K562 (cell line): ENCODE results near the gene PRIM1. TPM values are rescaled to one million over a fixed set of nuclear protein-coding genes. Genes with fewer than 3 reads are reported as not detected.
A peak's percentile ranks its signal among the peaks of the same experiment; 100 is the strongest.

Source experiments
- YY1 ChIP-seq, 3 experiments: IDR thresholded peaks; 2 replicates each; pipeline ENCODE4 v1.6.1; 2011; ENCODE audit warnings: low read length in 2 of 3, mild to moderate bottlenecking in 2 of 3, moderate library complexity in 2 of 3, borderline replicate concordance in 1 of 3, control low read depth in 1 of 3, low read depth in 1 of 3; ENCODE audit not compliant: insufficient read depth in 3 of 3, insufficient replicate concordance in 2 of 3, control insufficient read depth in 1 of 3, insufficient read length in 1 of 3; ENCODE audit errors: extremely low read depth in 1 of 3
- polyA plus RNA-seq, 8 experiments: library from polyadenylated mRNA; depleted of rRNA in 4 of 8; stranded (reverse) in 5 of 8; unstranded in 3 of 8; fragments of >200 nt; fragmentation: Nextera tagmentation in 2 of 8; fragmentation: Illumina TruSeq in 1 of 8; extraction: Ambion mirVana in 2 of 8; extraction: Trizol in 1 of 8; gene quantifications; 2 replicates each; pipeline versions ENCODE4 v1.2.1 to v1.2.3, GENCODE V29; 2011 to 2014; ENCODE audit warnings: inconsistent platforms in 1 of 8, missing spikeins in 1 of 8
- total RNA-seq, 7 experiments: library from RNA; depleted of rRNA in 6 of 7; stranded (reverse); fragments of >200 nt in 6 of 7; fragmentation: Illumina TruSeq in 2 of 7; extraction: Trizol in 2 of 7; gene quantifications; 2 replicates each; pipeline versions ENCODE4 v1.2.1 to v1.2.3, GENCODE V29; 2011 to 2021; ENCODE audit warnings: low replicate concordance in 1 of 7
- TF ChIP-seq, protein P1 (sequence below), 2 experiments: fragments of 450-650 bp; formaldehyde crosslinking in 1 of 2; IDR thresholded peaks; 2 replicates each; pipeline versions ENCODE4 v1.4.0 to v1.6.1; 2014 to 2020; ENCODE audit warnings: mild to moderate bottlenecking in 2 of 2, borderline replicate concordance in 1 of 2, low read depth in 1 of 2
- TF ChIP-seq, protein P2 (sequence below): sonication (generic); formaldehyde crosslinking; IDR thresholded peaks from 2 replicates; pipeline ENCODE4 v1.9.0; 2022; ENCODE audit warnings: mild to moderate bottlenecking, missing genetic modification reagents
- TF ChIP-seq, protein P3 (sequence below), 2 experiments: IDR thresholded peaks; 2 replicates each; pipeline ENCODE4 v1.6.1; 2012; ENCODE audit warnings: improper control_type of control experiment in 2 of 2, low read depth in 2 of 2, low read length in 2 of 2, borderline replicate concordance in 1 of 2
- TF ChIP-seq, protein P4 (sequence below): sonication (generic); formaldehyde crosslinking; IDR thresholded peaks from 2 replicates; pipeline ENCODE4 v1.8.1; 2023; ENCODE audit warnings: mild to moderate bottlenecking, missing genetic modification reagents

Gene PRIM1
- total and polyA plus RNA-seq, 9 of the 15 experiments (the other 6 are each of a cell fraction or from before 2014, with no cell fraction given) = 67.2 to 179 (median 140) TPM

DNA sequence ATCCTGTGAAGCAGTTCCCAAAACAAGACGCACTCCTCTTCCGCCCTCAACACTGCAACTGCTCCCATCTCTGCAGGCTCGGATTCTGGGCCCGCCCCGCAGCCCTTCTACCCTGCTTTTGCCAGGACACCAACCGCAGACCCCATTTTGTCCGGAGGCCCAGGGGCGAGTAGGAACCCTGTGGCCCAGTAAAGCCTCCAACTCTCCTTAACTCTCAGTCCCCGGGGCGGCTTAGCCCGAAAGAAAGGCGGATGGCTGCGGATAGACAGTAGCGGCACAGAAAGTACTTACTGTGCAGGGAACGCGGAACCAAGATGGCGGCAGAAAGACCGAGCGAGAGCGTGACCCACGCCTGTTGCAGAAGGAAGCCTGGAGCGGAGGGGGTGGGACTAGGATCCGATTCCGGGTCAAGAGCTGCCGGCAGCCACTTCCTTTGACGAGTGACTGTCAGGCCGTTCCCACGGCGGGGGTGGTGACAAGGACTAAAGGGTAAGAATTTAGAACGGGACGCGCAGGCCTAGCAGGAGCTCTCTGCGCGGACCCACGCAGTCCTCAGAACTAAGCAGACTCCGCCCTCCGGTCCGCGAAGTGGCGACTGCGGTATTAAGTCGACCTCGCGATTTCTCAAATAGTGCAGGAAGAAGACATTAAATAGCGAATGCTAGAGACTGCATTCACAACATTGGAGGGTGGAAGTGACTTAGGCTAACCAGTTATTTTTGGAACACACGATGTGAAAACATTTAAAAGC, 27.0 kb downstream of the PRIM1 start, which contains the start of gene NACA (continued):
- TF ChIP-seq, protein P1, sequence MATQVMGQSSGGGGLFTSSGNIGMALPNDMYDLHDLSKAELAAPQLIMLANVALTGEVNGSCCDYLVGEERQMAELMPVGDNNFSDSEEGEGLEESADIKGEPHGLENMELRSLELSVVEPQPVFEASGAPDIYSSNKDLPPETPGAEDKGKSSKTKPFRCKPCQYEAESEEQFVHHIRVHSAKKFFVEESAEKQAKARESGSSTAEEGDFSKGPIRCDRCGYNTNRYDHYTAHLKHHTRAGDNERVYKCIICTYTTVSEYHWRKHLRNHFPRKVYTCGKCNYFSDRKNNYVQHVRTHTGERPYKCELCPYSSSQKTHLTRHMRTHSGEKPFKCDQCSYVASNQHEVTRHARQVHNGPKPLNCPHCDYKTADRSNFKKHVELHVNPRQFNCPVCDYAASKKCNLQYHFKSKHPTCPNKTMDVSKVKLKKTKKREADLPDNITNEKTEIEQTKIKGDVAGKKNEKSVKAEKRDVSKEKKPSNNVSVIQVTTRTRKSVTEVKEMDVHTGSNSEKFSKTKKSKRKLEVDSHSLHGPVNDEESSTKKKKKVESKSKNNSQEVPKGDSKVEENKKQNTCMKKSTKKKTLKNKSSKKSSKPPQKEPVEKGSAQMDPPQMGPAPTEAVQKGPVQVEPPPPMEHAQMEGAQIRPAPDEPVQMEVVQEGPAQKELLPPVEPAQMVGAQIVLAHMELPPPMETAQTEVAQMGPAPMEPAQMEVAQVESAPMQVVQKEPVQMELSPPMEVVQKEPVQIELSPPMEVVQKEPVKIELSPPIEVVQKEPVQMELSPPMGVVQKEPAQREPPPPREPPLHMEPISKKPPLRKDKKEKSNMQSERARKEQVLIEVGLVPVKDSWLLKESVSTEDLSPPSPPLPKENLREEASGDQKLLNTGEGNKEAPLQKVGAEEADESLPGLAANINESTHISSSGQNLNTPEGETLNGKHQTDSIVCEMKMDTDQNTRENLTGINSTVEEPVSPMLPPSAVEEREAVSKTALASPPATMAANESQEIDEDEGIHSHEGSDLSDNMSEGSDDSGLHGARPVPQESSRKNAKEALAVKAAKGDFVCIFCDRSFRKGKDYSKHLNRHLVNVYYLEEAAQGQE (IDR thresholded peaks at IDR 0.05; ENCODE audit: borderline replicate concordance) = peak; percentile 14; the same call in 1 of the 2 replicates
- TF ChIP-seq, protein P1 (CRISPR knock-in tag; IDR thresholded peaks at IDR 0.05; ENCODE audit: low read depth) = no peak
- peak; percentile 92 to 98 (median 97) for TF ChIP-seq YY1 (IDR thresholded peaks at IDR 0.05; ENCODE audit: borderline replicate concordance in 1 of 3, control insufficient read depth in 1 of 3, extremely low read depth in 1 of 3, insufficient read depth in 3 of 3, insufficient read length in 1 of 3, insufficient replicate concordance in 2 of 3, low read depth in 1 of 3, low read length in 2 of 3)
- TF ChIP-seq, protein P2, sequence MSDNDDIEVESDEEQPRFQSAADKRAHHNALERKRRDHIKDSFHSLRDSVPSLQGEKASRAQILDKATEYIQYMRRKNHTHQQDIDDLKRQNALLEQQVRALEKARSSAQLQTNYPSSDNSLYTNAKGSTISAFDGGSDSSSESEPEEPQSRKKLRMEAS (CRISPR knock-in tag) = peak; percentile 91
- TF ChIP-seq, protein P3, sequence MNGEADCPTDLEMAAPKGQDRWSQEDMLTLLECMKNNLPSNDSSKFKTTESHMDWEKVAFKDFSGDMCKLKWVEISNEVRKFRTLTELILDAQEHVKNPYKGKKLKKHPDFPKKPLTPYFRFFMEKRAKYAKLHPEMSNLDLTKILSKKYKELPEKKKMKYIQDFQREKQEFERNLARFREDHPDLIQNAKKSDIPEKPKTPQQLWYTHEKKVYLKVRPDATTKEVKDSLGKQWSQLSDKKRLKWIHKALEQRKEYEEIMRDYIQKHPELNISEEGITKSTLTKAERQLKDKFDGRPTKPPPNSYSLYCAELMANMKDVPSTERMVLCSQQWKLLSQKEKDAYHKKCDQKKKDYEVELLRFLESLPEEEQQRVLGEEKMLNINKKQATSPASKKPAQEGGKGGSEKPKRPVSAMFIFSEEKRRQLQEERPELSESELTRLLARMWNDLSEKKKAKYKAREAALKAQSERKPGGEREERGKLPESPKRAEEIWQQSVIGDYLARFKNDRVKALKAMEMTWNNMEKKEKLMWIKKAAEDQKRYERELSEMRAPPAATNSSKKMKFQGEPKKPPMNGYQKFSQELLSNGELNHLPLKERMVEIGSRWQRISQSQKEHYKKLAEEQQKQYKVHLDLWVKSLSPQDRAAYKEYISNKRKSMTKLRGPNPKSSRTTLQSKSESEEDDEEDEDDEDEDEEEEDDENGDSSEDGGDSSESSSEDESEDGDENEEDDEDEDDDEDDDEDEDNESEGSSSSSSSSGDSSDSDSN (IDR thresholded peaks at IDR 0.05; ENCODE audit: borderline replicate concordance in 1 of 2, low read depth in 2 of 2, low read length in 2 of 2) = peak in 1 of 2 experiments; percentile 17; a peak in 1 of 4 replicates
- TF ChIP-seq, protein P4, sequence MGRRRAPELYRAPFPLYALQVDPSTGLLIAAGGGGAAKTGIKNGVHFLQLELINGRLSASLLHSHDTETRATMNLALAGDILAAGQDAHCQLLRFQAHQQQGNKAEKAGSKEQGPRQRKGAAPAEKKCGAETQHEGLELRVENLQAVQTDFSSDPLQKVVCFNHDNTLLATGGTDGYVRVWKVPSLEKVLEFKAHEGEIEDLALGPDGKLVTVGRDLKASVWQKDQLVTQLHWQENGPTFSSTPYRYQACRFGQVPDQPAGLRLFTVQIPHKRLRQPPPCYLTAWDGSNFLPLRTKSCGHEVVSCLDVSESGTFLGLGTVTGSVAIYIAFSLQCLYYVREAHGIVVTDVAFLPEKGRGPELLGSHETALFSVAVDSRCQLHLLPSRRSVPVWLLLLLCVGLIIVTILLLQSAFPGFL (CRISPR knock-in tag) = no peak
